ENCODE data around the gene LSS. TPM values are rescaled to one million over a fixed set of nuclear protein-coding genes. Genes with fewer than 3 reads are reported as not detected.

Gene LSS
- total RNA-seq, 1 donor from 2014 or later: 92.0 TPM

DNA sequence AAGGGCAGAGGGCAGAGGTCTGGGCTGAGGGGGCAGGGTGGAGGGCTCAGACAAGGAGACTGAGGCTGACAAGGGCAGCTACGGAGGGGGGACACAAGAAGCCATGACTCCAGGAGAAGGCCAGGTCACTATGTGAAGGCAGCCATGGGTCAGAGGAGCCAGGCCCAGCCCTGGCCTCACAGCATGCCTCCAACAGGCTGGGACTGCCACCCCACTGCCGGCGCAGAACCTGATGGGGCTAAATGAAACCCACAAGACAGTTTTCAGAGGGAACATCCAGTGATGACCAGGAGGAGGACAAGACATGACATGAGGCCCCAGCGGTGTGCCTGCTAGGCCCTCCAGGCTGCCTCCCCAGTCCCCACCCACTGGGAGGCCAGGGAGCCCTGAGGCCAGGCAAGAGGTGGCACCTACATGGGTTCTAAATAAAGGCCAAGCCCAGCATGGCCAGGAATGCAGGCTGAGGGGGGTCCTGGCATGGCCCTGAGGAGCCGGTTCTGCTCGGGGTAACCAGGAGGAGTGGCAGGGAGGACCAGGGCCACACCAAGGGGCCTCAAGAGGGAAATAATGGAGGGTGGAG, 27.3 kb upstream of the LSS start:
- DNase-seq (ENCODE audit: extremely low spot score, unreplicated experiment): no peak
- Mint-ChIP-seq H3K36me3 (ENCODE audit: unreplicated experiment) (peaks cover 57% of the 10 kb centered on the region), H3K27ac (ENCODE audit: unreplicated experiment) (no peak overlapping the region), H3K4me1 (ENCODE audit: unreplicated experiment) (no peaks in the 10 kb centered on the region), H3K9me3 (ENCODE audit: unreplicated experiment) (no peaks in the 10 kb centered on the region), H3K27me3 (ENCODE audit: unreplicated experiment) (no peaks in the 10 kb centered on the region), H3K4me3 (ENCODE audit: unreplicated experiment) (no peak overlapping the region)
- no peak for TF ChIP-seq CTCF (IDR thresholded peaks at IDR 0.05)

GRCh38 chr21:46255166-46255565, 26.6 kb upstream of the LSS start:
- no peak overlapping the region for H3K4me3 Mint-ChIP-seq (ENCODE audit: unreplicated experiment)
- no peaks in the 10 kb centered on the region for H3K9me3 Mint-ChIP-seq (ENCODE audit: unreplicated experiment)
- no peaks in the 10 kb centered on the region for H3K4me1 Mint-ChIP-seq (ENCODE audit: unreplicated experiment)
- no peaks in the 10 kb centered on the region for H3K27me3 Mint-ChIP-seq (ENCODE audit: unreplicated experiment)
- H3K27ac Mint-ChIP-seq (ENCODE audit: unreplicated experiment): no peak overlapping the region
- no peak for TF ChIP-seq CTCF (IDR thresholded peaks at IDR 0.05)
- no peak for DNase-seq (ENCODE audit: extremely low spot score, unreplicated experiment)
- peaks cover 62% of the 10 kb centered on the region for H3K36me3 Mint-ChIP-seq (ENCODE audit: unreplicated experiment)

GRCh38 chr21:46254208-46254975, 25.8 kb upstream of the LSS start:
- no peaks in the 10 kb centered on the region for H3K27me3 Mint-ChIP-seq (ENCODE audit: unreplicated experiment)
- H3K27ac Mint-ChIP-seq (ENCODE audit: unreplicated experiment): no peak overlapping the region

DNA sequence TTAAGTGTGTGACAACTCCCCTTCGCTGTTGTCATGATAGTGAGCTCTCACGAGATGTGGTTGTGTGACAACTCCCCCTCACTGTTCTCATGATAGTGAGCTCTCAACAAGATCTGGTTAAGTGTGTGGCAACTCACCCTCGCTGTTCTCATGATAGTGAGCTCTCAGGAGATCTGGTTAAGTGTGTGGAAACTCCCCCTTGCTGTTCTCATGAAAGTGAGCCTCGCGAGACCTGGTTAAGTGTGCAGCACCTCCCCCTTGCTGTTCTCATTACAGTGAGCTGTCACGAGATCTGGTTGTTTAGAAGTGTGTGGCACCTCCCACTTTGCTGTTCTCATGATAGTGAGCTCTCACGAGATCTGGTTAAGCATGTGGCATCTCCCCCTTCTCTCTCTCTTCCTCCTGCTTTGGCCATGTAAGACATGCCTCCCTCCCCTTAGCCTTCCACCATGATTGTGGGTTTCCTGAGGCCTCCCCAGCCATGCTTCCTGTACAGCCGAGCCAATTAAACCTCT, 25.1 kb upstream of the LSS start:
- no peak for DNase-seq (ENCODE audit: extremely low spot score, unreplicated experiment)

More at GRCh38 chr21:46254208-46254975, 25.8 kb upstream of the LSS start:
- Mint-ChIP-seq H3K36me3 (ENCODE audit: unreplicated experiment) (peaks cover 70% of the 10 kb centered on the region), H3K4me1 (ENCODE audit: unreplicated experiment) (no peaks in the 10 kb centered on the region), H3K4me3 (ENCODE audit: unreplicated experiment) (no peak overlapping the region), H3K9me3 (ENCODE audit: unreplicated experiment) (no peaks in the 10 kb centered on the region)
- DNase-seq (ENCODE audit: extremely low spot score, unreplicated experiment): no peak
- no peak for TF ChIP-seq CTCF (IDR thresholded peaks at IDR 0.05)

More for the DNA sequence above, 25.1 kb upstream of the LSS start:
- Mint-ChIP-seq H3K27me3 (ENCODE audit: unreplicated experiment) (no peaks in the 10 kb centered on the region), H3K4me3 (ENCODE audit: unreplicated experiment) (no peak overlapping the region), H3K4me1 (ENCODE audit: unreplicated experiment) (no peaks in the 10 kb centered on the region), H3K27ac (ENCODE audit: unreplicated experiment) (no peak overlapping the region), H3K9me3 (ENCODE audit: unreplicated experiment) (no peaks in the 10 kb centered on the region), H3K36me3 (ENCODE audit: unreplicated experiment) (peaks cover 70% of the 10 kb centered on the region)
- no peak for TF ChIP-seq CTCF (IDR thresholded peaks at IDR 0.05)
